Measurements from ENCODE around the gene HSF2BP. TPM values are rescaled to one million over a fixed set of nuclear protein-coding genes. Genes with fewer than 3 reads are reported as not detected.
"Not testable (repeated sequence)": the region's sequence is repeated elsewhere in the genome, so short reads cannot be mapped to it uniquely, and the experiment has no call there.

HSF2BP gene
- total RNA-seq, 1 experiment from 2014 or later: 2.4 TPM

DNA sequence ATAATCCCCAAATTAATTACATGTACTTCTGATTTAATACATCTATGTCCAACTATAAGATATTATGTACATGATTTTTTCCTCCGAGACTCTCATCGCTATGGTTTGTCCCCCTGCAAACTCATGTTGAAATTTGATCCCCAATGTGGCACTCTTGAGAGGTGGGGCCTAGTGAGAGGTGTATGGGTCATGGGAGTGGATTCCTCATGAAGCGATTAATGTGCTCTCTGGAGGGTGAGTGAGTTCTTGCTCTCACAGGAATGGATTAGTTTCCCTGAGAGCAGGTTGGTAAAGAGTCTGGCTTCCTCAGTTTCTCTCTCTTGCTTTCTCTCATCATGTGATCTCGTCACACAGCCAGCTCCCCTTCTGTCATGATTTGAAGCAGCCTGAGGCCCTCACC, 16.1 kb downstream of the HSF2BP start:
- Histone ChIP-seq H3K36me3 (no peaks in the 10 kb centered on the region), H3K27me3 (no peaks in the 10 kb centered on the region), H3K9me3 (no peaks in the 10 kb centered on the region), H3K4me3 (no peak overlapping the region)
- no peak for DNase-seq

DNA sequence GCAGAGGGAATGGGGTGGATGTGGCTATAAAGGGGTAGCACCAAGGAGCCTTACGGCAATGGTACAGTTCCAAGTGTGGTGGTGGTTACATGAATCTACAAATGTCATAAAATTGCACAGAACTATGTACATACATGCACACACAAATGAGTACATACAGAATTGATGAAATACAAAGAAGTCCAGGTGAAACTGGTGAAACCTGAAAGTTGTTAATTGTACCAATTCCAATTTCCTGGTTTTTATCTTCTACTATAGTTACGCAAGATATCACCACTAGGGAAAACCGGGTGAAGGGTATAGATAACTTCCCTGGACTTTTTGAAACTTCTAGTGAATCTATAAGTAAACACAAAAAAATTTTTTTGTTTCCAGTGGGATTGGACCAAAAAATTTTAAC, 18.9 kb downstream of the HSF2BP start:
- Histone ChIP-seq H3K4me3 (no peak overlapping the region), H3K36me3 (no peaks in the 10 kb centered on the region), H3K27me3 (no peaks in the 10 kb centered on the region), H3K9me3 (no peaks in the 10 kb centered on the region)
- no peak for DNase-seq

DNA sequence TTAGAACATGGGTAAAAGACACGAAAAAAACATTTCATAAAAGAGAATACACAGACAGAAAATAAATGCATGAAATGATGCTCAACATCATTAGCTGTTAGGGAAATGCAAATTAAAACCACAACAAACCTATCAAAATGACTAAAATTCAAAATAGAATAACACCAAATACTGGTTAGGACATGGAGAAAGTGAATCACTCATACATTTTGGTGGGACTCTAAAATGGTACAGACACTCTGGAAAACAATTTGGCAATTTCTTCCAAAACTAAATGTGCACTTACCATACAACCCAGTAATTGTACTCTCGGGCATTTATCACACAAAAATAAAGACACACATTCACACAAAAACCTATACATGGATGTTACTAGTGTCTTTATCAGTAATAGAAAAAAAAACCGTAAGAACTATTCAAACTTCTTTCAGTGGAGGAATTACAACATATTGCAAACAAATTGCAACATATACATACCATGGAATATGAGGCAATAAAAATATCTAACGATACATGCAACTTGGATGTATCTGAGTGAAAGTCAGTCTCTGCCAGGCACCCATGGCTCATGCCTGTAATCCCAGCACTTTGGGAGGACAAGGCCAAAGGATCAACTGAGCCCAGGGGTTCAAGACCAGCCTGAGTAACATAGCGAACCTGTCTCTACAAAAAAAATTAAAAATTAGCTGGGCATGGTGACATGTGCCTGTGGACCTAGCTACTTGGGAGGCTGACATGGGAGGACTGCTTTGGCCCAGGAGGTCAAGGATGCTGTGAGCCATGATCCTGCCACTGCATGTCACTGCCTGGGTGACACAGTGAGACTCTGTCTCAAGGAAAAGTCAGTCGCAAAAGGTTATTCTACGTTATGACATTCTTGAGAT, 19.6 kb downstream of the HSF2BP start:
- no peaks in the 10 kb centered on the region for H3K36me3 ChIP-seq
- no peaks in the 10 kb centered on the region for H3K27me3 ChIP-seq
- H3K4me3 ChIP-seq: no peak overlapping the region
- H3K9me3 ChIP-seq: no peaks in the 10 kb centered on the region
- peak; percentile 63 for DNase-seq

DNA sequence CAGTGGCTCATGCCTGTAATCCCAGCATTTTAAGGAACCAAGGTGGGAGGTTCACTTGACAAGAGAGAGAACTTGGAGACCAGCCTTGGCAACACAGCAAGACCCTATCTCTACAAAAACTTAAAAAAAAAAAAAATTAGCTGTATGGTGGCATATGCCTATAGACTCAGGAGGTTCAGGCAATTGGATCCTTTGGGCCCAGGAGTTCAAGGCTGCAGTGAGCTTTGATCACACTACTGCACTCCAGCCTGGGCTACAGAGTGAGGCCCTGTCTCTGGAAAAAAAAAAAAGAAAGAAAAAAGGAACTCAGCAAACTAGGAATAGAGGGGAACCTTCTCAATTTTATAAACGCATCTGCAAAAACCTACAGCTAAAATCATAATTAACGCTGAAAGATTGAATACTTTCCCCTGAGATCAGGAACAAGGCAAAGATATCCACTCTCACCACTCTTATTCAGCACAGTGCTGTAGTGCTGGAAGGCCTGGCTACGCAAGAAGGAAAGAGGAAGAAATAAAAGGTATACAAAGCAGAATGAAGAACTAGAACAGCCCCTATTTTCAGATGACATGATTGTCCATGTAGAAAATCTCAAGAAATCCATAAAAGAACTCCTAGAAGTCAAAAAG, 21.6 kb downstream of the HSF2BP start:
- H3K9me3 ChIP-seq: no peaks in the 10 kb centered on the region
- no peaks in the 10 kb centered on the region for H3K36me3 ChIP-seq
- no peaks in the 10 kb centered on the region for H3K27me3 ChIP-seq
- no peak overlapping the region for H3K4me3 ChIP-seq
- DNase-seq: no peak

GRCh38 chr21:43635436-43635835, 23.9 kb downstream of the HSF2BP start:
- no peaks in the 10 kb centered on the region for H3K36me3 ChIP-seq
- H3K9me3 ChIP-seq: no peaks in the 10 kb centered on the region
- no peaks in the 10 kb centered on the region for H3K27me3 ChIP-seq
- no peak for DNase-seq
- H3K4me3 ChIP-seq: no peak overlapping the region

DNA sequence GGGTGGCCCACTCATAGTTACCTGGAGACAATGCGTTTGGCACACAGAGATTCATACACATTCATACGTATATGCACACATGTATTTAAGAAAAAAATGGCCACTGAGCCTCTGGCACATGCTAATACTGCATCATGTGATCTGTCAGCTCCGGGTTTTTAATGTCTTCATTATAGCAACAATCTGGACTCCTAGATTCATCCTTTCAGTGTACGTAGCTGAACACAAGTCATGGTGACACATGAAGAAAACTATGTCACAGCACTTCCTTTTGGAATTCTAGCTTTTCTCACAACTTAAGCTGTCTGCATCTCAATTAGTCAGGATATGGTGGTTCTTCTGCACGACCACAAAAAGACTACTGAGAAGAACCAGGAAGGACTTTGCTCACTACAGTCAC, 24.7 kb downstream of the HSF2BP start:
- no peaks in the 10 kb centered on the region for H3K36me3 ChIP-seq
- H3K27me3 ChIP-seq: no peaks in the 10 kb centered on the region
- DNase-seq: no peak
- H3K4me3 ChIP-seq: no peak overlapping the region
- no peaks in the 10 kb centered on the region for H3K9me3 ChIP-seq

DNA sequence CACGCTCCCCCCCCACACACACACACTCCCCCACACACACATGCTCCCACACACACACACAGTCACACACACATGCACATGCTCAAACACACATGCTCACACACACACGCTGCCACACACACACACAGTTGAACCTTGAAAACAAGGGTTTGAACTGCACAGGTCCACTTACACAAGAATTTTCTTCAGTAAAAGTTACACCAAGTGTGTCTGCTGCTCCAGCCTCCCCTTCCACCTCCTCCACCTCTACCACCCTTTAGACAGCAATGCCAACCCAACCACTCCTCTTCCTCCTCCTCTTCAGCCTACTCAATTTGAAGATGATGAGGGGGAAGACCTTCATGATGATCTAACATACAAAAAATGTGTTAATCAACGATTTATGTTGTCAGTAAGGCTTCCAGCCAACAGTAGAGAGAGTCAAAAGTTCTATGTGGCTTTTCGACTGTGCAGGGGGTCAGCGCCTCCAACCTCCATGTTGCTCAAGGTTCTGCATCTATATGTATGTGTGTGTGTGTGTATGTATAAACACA, 26.8 kb downstream of the HSF2BP start:
- no peak for DNase-seq
- peaks cover 9% of the 10 kb centered on the region for H3K9me3 ChIP-seq
- H3K36me3 ChIP-seq: no peaks in the 10 kb centered on the region
- no peaks in the 10 kb centered on the region for H3K27me3 ChIP-seq
- no peak overlapping the region for H3K4me3 ChIP-seq

DNA sequence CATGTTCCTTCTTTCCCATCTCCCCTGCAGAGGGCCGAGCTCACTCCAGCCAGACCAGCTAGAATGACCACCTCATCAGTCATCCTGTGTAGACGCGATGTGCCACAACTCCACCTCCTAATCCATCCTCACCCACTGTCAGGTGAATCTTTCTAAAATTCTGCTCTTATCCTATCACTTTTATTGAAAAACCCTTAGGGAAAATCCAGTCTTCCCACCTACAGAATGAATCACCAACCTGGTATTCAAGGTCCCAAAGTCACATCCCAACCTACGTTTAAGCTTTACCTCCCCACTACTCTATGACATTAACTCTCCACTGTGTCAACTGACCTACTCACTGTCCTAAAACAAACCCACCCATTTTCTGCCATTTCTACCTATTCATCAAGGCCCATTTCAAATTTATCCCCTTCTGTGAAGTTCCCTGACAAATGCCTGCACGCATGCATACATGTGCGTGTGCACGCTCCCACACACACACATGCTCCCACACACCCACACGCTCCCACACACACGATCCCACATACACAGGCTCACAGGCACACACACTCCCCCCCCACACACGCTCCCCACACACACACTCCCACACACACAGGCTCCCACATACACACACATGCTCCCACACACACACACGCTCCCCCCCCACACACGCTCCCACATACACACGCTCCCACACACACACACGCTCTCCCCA, 27.7 kb downstream of the HSF2BP start:
- no peaks in the 10 kb centered on the region for H3K36me3 ChIP-seq
- no peak overlapping the region for H3K4me3 ChIP-seq
- H3K27me3 ChIP-seq: no peaks in the 10 kb centered on the region
- peaks cover 9% of the 10 kb centered on the region for H3K9me3 ChIP-seq
- DNase-seq: no peak

- DNase-seq: no peak
- H3K4me3 ChIP-seq: no peak overlapping the region
- no peaks in the 10 kb centered on the region for H3K27me3 ChIP-seq
- peaks cover 9% of the 10 kb centered on the region for H3K9me3 ChIP-seq
- no peaks in the 10 kb centered on the region for H3K36me3 ChIP-seq
These were observed 31.8 kb downstream of the HSF2BP start for GRCh38 chr21:43627527-43627926.

GRCh38 chr21:43626390-43626789, 32.9 kb downstream of the HSF2BP start:
- no peaks in the 10 kb centered on the region for H3K27me3 ChIP-seq
- H3K36me3 ChIP-seq: no peaks in the 10 kb centered on the region
- H3K4me3 ChIP-seq: no peak overlapping the region
- DNase-seq: no peak
- peaks cover 9% of the 10 kb centered on the region for H3K9me3 ChIP-seq

DNA sequence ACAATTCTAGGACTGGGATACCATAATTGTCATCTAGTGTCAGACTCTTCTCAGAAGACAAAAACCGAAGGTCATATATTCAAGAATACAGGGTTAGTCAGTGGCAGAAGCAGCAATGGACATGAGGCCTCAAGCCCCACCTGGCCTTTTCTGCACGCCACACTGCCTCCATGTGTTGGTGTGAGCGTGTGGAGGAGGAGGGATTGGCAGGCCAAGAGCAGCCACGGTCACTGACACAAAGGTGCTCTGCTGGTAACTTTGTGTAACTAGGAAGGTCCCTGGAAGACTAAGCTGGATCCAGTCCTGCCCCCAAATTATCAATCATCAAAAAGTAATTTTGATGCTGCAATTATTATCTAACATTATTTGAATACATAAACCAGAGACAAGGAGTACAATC, 34.9 kb downstream of the HSF2BP start:
- no peak overlapping the region for H3K4me3 ChIP-seq
- peaks cover 23% of the 10 kb centered on the region for H3K9me3 ChIP-seq
- H3K27me3 ChIP-seq: no peaks in the 10 kb centered on the region
- H3K36me3 ChIP-seq: no peaks in the 10 kb centered on the region
- DNase-seq: no peak

GRCh38 chr21:43623588-43623987, 35.7 kb downstream of the HSF2BP start:
- no peaks in the 10 kb centered on the region for H3K36me3 ChIP-seq
- no peak for DNase-seq
- no peaks in the 10 kb centered on the region for H3K27me3 ChIP-seq
- H3K4me3 ChIP-seq: no peak overlapping the region
- peaks cover 16% of the 10 kb centered on the region for H3K9me3 ChIP-seq

DNA sequence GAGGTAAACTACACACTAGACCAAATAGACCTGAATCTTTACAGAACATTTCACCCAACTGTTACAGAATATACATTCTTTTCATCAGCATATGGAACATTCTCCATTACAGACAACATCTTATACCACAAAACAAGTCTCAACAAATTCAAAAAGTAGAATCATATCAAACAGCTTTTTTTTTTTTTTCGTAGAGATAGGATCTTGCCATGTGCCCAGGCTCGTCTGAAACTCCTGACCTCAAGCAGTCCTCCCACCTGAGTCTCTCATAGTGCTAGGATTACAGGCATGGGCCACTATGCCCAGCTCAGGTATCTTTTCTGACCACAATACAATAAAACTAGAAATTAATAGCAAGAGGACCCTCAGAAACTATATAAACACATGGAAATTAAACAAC, 36.5 kb downstream of the HSF2BP start:
- H3K9me3 ChIP-seq: peaks cover 14% of the 10 kb centered on the region
- no peaks in the 10 kb centered on the region for H3K36me3 ChIP-seq
- no peaks in the 10 kb centered on the region for H3K27me3 ChIP-seq
- H3K4me3 ChIP-seq: no peak overlapping the region
- no peak for DNase-seq

GRCh38 chr21:43619856-43620255, 39.4 kb downstream of the HSF2BP start:
- Histone ChIP-seq H3K27me3 (no peaks in the 10 kb centered on the region), H3K36me3 (no peaks in the 10 kb centered on the region)

DNA sequence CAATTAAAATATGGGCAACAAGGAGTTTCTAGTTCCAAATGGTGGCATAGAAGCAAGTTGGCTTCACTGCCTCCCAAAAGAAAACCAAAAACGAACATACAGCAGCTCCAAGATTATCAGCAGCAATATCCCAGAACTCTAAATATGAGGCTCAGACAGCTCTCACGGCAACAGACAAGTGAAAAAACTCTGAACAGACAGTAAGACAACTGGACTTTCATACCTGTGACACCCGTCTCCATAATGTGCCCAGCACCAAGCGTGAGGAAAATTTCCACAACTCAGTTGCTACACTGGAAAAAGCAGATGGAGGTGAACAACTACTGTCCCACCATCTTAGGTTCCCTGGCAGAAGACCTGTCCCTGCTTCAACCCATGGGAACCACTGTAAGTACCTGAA, 39.9 kb downstream of the HSF2BP start:
- Histone ChIP-seq H3K27me3 (no peaks in the 10 kb centered on the region), H3K9me3 (peaks cover 14% of the 10 kb centered on the region), H3K4me3 (no peak overlapping the region), H3K36me3 (no peaks in the 10 kb centered on the region)
- no peak for DNase-seq

More at GRCh38 chr21:43619856-43620255, 39.4 kb downstream of the HSF2BP start:
- H3K4me3 ChIP-seq: no peak overlapping the region
- DNase-seq: no peak
- peaks cover 14% of the 10 kb centered on the region for H3K9me3 ChIP-seq

- H3K27me3 ChIP-seq: no peaks in the 10 kb centered on the region
- H3K36me3 ChIP-seq: no peaks in the 10 kb centered on the region
- peaks cover 14% of the 10 kb centered on the region for H3K9me3 ChIP-seq
- DNase-seq: no peak
- H3K4me3 ChIP-seq: no peak overlapping the region
These were observed 40.3 kb downstream of the HSF2BP start for GRCh38 chr21:43618940-43619339.

DNA sequence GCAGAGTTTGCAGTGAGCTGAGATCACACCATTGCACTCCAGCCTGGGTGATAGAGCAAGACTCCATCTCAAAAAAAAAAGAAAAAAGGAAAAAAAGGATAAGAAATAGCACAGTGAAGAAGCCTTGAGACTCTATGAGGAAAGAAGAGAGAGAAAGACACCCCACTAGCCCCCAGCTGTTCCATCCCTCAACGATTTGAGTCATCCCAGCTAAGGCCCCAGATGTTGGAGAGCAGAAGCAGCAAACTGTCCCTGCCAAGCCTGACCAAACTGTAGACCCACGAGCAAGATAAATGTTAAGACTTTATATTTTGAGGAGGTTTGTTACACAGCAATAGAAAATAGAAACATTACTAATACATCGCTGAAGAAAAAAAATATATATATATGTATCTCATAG, 42.4 kb downstream of the HSF2BP start:
- not testable (repeated sequence) for H3K27me3 ChIP-seq, H3K36me3 ChIP-seq, DNase-seq, H3K4me3 ChIP-seq
- H3K9me3 ChIP-seq: peaks cover 14% of the 10 kb centered on the region
